Prostate gland (tissue), 2 donors: ENCODE results near the gene GLS. TPM values are rescaled to one million over a fixed set of nuclear protein-coding genes. Genes with fewer than 3 reads are reported as not detected.

Source experiments
- DNase-seq: peaks from one replicate; pipeline ENCODE4 v3.0.0-alpha.2; 2019; ENCODE audit warnings: low spot score
- H3K27ac ChIP-seq, 2 donors: fragments of 200-600 bp; sonication (generic); 2 replicates each; pipeline ENCODE4 v1.5.1; 2017 to 2019
- H3K27me3 ChIP-seq: fragments of 200-600 bp; sonication (generic); replicated peaks from 2 replicates; pipeline ENCODE4 v1.5.1; 2019; ENCODE audit not compliant: insufficient read depth
- H3K36me3 ChIP-seq, 2 donors: fragments of 200-600 bp; sonication (generic); 1 replicate in 1 of 2; 2 replicates in 1 of 2; pipeline versions ENCODE4 v1.5.1 to v1.8.1; 2017 to 2019
- H3K4me1 ChIP-seq: fragments of 200-600 bp; sonication (generic); replicated peaks from 2 replicates; pipeline ENCODE4 v1.5.1; 2019
- H3K4me3 ChIP-seq, 2 donors: fragments of 200-600 bp; sonication (generic); 2 replicates each; pipeline ENCODE4 v1.5.1; 2017 to 2019
- H3K9me3 ChIP-seq: fragments of 200-600 bp; sonication (generic); 2 replicates; pipeline ENCODE4 v1.5.1; 2017
- POLR2A ChIP-seq: fragments of 450-650 bp; IDR thresholded peaks from one replicate; pipeline ENCODE4 v1.6.1; 2016; ENCODE audit warnings: antibody characterized with exemption, mild to moderate bottlenecking
- POLR2AphosphoS5 ChIP-seq: sonication (generic); formaldehyde crosslinking; IDR thresholded peaks from one replicate; pipeline ENCODE4 v1.6.1; 2017; ENCODE audit warnings: antibody characterized with exemption
- WGBS: methylation state at CpG from one replicate; pipeline ENCODE4 v1.1.5; 2018; 5-methylcytosine and 5-hydroxymethylcytosine counted together
- intact Hi-C: fragments of 100-400 bp; cut with DNase I; formaldehyde crosslinking; loops from one replicate; pipeline ENCODE4 v1.14.2; 2022
- total RNA-seq, 2 donors: library from RNA; depleted of rRNA; stranded (reverse); fragments of >200 nt; gene quantifications; one replicate each; pipeline ENCODE4 v1.1.0, GENCODE V29; 2016
- TF ChIP-seq, protein P1 (sequence below), 4 experiments: fragments of 200-600 bp in 2 of 4; fragments of 450-650 bp in 2 of 4; sonication (generic) in 2 of 4; IDR thresholded peaks; 1 replicate in 3 of 4; 2 replicates in 1 of 4; pipeline ENCODE4 v1.5.1; 2016 to 2019; ENCODE audit warnings: antibody characterized with exemption in 4 of 4, mild to moderate bottlenecking in 2 of 4, moderate library complexity in 2 of 4

The GLS gene
- total RNA-seq, 2 donors from 2014 or later, result 30.6 to 74.9 TPM

GRCh38 chr2:190981733-190982132 lies 101.1 kb downstream of the GLS start:
- H3K36me3 ChIP-seq, result peaks cover 6 to 14% of the 10 kb centered on the region in 2 donors
- no peaks in the 10 kb centered on the region for H3K9me3 ChIP-seq
- H3K27me3 ChIP-seq, result no peaks in the 10 kb centered on the region
- H3K27ac ChIP-seq, result no peak overlapping the region
- no peak for DNase-seq
- H3K4me3 ChIP-seq, result no peak overlapping the region
- no peaks in the 10 kb centered on the region for H3K4me1 ChIP-seq
- intact Hi-C loops, result no loop called here
- no peak for TF ChIP-seq POLR2A
- no peak for TF ChIP-seq POLR2AphosphoS5
- WGBS, result 93% methylated on average over 1 of the region's 1 CpG

DNA sequence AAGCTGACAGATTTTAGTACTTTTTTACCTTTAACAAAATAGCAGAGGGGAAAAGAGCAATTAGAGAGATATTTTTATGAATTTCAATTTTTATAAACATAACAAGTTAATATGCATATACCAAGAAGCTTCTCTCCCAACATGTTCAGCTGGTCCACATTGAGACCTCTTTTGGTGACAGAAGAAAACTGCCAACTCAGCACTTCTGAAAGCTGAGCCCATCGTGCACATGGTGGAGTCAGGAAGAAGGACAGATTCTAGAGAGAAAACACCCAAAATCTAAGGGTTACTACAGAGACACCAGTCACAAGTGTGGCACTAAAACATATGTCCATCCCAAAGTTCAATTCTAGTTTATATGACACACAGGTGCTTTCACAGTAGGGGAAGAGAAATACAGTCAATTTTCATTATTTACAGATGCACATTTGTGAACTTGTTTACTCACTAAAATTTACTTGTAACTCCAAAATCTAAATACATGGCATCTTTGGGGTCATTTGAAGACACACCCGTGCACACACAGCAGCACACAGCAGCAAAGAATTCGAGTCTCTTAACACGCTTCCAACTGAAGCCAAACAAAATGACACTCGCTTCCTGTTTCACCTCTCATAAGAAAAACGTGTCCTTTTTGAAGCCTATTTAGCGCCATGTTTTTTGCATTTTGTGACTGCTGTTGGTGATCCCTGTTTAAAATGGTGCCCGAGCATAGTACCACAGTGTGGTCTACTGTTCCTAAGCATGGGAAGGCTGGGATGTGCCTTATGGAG lies 101.8 kb downstream of the GLS start:
- WGBS, result 93% methylated on average over 8 of the region's 8 CpGs
- intact Hi-C loops, result no loop called here
- Histone ChIP-seq H3K9me3 (no peaks in the 10 kb centered on the region), H3K4me1 (no peaks in the 10 kb centered on the region), H3K27me3 (no peaks in the 10 kb centered on the region), H3K4me3 (no peak overlapping the region), H3K27ac (no peak overlapping the region), H3K36me3 (peaks cover 5 to 14% of the 10 kb centered on the region in 2 donors)
- no peak for TF ChIP-seq POLR2AphosphoS5
- TF ChIP-seq POLR2A, result no peak
- TF ChIP-seq, protein P1, sequence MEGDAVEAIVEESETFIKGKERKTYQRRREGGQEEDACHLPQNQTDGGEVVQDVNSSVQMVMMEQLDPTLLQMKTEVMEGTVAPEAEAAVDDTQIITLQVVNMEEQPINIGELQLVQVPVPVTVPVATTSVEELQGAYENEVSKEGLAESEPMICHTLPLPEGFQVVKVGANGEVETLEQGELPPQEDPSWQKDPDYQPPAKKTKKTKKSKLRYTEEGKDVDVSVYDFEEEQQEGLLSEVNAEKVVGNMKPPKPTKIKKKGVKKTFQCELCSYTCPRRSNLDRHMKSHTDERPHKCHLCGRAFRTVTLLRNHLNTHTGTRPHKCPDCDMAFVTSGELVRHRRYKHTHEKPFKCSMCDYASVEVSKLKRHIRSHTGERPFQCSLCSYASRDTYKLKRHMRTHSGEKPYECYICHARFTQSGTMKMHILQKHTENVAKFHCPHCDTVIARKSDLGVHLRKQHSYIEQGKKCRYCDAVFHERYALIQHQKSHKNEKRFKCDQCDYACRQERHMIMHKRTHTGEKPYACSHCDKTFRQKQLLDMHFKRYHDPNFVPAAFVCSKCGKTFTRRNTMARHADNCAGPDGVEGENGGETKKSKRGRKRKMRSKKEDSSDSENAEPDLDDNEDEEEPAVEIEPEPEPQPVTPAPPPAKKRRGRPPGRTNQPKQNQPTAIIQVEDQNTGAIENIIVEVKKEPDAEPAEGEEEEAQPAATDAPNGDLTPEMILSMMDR (IDR thresholded peaks at IDR 0.05), result no peak
- DNase-seq, result no peak

DNA sequence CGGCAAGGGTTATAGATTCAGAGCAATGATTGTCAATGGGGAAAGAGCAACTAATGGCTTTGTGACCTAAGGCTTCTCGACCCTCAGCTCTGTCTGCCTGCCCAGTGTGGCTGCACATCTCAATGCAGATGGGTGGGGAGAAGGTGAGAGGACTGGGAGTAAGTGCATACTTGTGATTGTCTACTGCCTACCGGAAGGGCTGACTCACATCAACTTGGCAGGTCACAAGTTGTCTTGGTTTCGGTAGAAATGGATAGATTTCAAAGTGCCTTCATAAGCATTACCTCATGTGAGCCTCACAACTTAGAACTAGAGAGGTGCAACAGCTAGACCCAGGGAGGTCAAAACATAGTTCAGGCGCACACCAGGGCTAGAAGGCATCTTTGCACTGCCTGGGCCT lies 104.0 kb downstream of the GLS start:
- Histone ChIP-seq H3K27ac (no peak overlapping the region), H3K27me3 (no peaks in the 10 kb centered on the region), H3K4me3 (no peak overlapping the region), H3K4me1 (no peaks in the 10 kb centered on the region), H3K36me3 (peaks cover 9 to 10% of the 10 kb centered on the region in 2 donors), H3K9me3 (no peaks in the 10 kb centered on the region)
- WGBS, result 93% methylated on average over 5 of the region's 5 CpGs
- no peak for DNase-seq
- intact Hi-C loops, result no loop called here
- TF ChIP-seq POLR2A, result no peak
- TF ChIP-seq, protein P1 (IDR thresholded peaks at IDR 0.05), result no peak
- TF ChIP-seq POLR2AphosphoS5, result no peak

DNA sequence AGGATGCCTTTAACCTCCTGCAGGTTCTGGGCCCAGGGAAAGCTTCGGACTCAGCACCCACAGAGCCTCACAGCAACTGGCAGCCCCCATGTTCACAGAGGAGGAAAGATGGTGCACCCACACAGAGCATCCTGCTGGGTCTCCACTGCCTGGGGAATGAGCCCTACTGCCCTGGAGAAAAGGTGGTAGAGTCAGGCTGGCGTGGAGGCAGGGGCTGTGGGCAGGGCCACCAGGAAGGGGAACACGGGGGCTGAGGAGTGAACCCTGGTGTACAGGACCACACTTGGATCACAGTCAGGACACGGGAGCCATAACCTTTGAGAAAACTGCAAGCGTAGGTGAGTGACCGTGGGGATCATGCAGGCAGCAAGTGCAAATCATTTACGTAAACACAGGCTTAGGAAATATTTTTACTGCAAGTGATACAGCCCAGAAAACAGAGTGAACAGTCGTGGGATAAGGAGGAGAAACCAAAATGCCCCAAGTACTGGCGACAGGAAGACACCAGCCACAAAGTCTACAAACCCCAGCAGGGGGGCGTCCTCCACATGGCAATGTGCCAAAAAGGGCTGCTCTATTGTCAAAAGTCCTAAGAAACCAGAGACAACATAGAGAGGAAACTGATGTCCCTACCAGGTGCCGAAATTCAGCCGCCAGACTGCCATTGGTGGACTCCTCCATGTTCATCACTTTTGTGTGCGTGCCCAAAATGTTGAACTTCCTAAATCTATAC lies 105.8 kb downstream of the GLS start:
- peaks cover 9 to 10% of the 10 kb centered on the region in 2 donors for H3K36me3 ChIP-seq
- DNase-seq, result no peak
- H3K9me3 ChIP-seq, result no peaks in the 10 kb centered on the region
- no peaks in the 10 kb centered on the region for H3K27me3 ChIP-seq
- intact Hi-C loops, result no loop called here
- WGBS, result 81% methylated on average over 13 of the region's 13 CpGs
- TF ChIP-seq POLR2AphosphoS5, result no peak
- TF ChIP-seq POLR2A, result no peak
- TF ChIP-seq, protein P1 (IDR thresholded peaks at IDR 0.05), result no peak
- H3K27ac ChIP-seq, result no peak overlapping the region
- no peak overlapping the region for H3K4me3 ChIP-seq
- no peaks in the 10 kb centered on the region for H3K4me1 ChIP-seq

- intact Hi-C loops, result no loop called here
- no peaks in the 10 kb centered on the region for H3K9me3 ChIP-seq
- H3K27ac ChIP-seq, result no peak overlapping the region
- no peak overlapping the region for H3K4me3 ChIP-seq
- H3K36me3 ChIP-seq, result peaks cover 9 to 10% of the 10 kb centered on the region in 2 donors
- no peaks in the 10 kb centered on the region for H3K4me1 ChIP-seq
- WGBS, result 88% methylated on average over 1 of the region's 1 CpG
- no peaks in the 10 kb centered on the region for H3K27me3 ChIP-seq
- DNase-seq, result no peak
- TF ChIP-seq POLR2AphosphoS5 (no peak), POLR2A (no peak)
- TF ChIP-seq, protein P1 (IDR thresholded peaks at IDR 0.05), result no peak
Observed at GRCh38 chr2:190987116-190987515, 106.5 kb downstream of the GLS start.
